ENCODE data around the gene OSTC. TPM values are rescaled to one million over a fixed set of nuclear protein-coding genes. Genes with fewer than 3 reads are reported as not detected.

OSTC gene
- total RNA-seq, 1 donor from 2014 or later, result 106 TPM

- intact Hi-C loops (cut with micrococcal nuclease), result loop anchor here (5.0 kb wide), 1 partner anchor 621 kb away; no protein-coding TSS in a partner anchor
These were observed 12.5 kb upstream of the OSTC start for GRCh38 chr4:108637856-108638255.

GRCh38 chr4:108644237-108644636, 6.2 kb upstream of the OSTC start:
- intact Hi-C loops (cut with micrococcal nuclease), result no loop called here

- intact Hi-C loops (cut with micrococcal nuclease), result no loop called here
These were observed 3.7 kb upstream of the OSTC start for GRCh38 chr4:108646706-108647105.

- intact Hi-C loops (cut with micrococcal nuclease), result loop anchor here (1.0 to 10.0 kb wide), 10 partner anchors 30 to 1545 kb away; partner anchors contain the start of genes CYP2U1, ELOVL6, GAR1 and HADH
These were observed 562 bp upstream of the OSTC start for GRCh38 chr4:108649863-108650211.

GRCh38 chr4:108651014-108651791, 804 bp downstream of the OSTC start:
- intact Hi-C loops (cut with micrococcal nuclease), result loop anchor here (2.0 to 10.0 kb wide), 4 partner anchors 478 to 1544 kb away; partner anchors contain the start of genes ELOVL6 and GAR1

- intact Hi-C loops (cut with micrococcal nuclease), result no loop called here
These were observed 12.2 kb downstream of the OSTC start for GRCh38 chr4:108662629-108663028.

- intact Hi-C loops (cut with micrococcal nuclease), result no loop called here
These were observed 24.1 kb downstream of the OSTC start for GRCh38 chr4:108674356-108674977.

- intact Hi-C loops (cut with micrococcal nuclease), result no loop called here
These were observed 31.0 kb downstream of the OSTC start for GRCh38 chr4:108681321-108681809.

GRCh38 chr4:108683479-108683878, 33.1 kb downstream of the OSTC start:
- intact Hi-C loops (cut with micrococcal nuclease), result loop anchor here (1.0 kb wide), 1 partner anchor 723 kb away; no protein-coding TSS in a partner anchor

- intact Hi-C loops (cut with micrococcal nuclease), result no loop called here
These were observed 34.8 kb downstream of the OSTC start for GRCh38 chr4:108685036-108685686.

GRCh38 chr4:108690738-108691137, 40.3 kb downstream of the OSTC start:
- intact Hi-C loops (cut with micrococcal nuclease), result no loop called here

- intact Hi-C loops (cut with micrococcal nuclease), result no loop called here
These were observed 42.8 kb downstream of the OSTC start for GRCh38 chr4:108693211-108693610.

GRCh38 chr4:108693819-108694218, 43.4 kb downstream of the OSTC start:
- intact Hi-C loops (cut with micrococcal nuclease), result no loop called here

GRCh38 chr4:108694423-108694822, 44.0 kb downstream of the OSTC start:
- intact Hi-C loops (cut with micrococcal nuclease), result no loop called here

GRCh38 chr4:108695062-108695461, 44.7 kb downstream of the OSTC start:
- intact Hi-C loops (cut with micrococcal nuclease), result no loop called here

GRCh38 chr4:108696160-108696559, 45.8 kb downstream of the OSTC start:
- intact Hi-C loops (cut with micrococcal nuclease), result no loop called here

GRCh38 chr4:108700081-108700757, 49.8 kb downstream of the OSTC start:
- intact Hi-C loops (cut with micrococcal nuclease), result no loop called here

- intact Hi-C loops (cut with micrococcal nuclease), result no loop called here
These were observed 52.6 kb downstream of the OSTC start for GRCh38 chr4:108702960-108703359.

GRCh38 chr4:108703370-108703769, 53.0 kb downstream of the OSTC start:
- intact Hi-C loops (cut with micrococcal nuclease), result no loop called here

- intact Hi-C loops (cut with micrococcal nuclease), result no loop called here
These were observed 53.6 kb downstream of the OSTC start for GRCh38 chr4:108703966-108704365.

GRCh38 chr4:108706289-108706688, 55.9 kb downstream of the OSTC start:
- intact Hi-C loops (cut with micrococcal nuclease), result no loop called here

Data from T-helper 1 cell treated with Interleukin-12 subunit alpha and Interleukin-12 subunit beta and Interleukin-4 antibody, amounts not matched to agents 30 ng/mL and 1 ng/mL, for 36 hours (primary cell).